Stimulated activated naive CD8-positive, alpha-beta T cell treated with anti-CD3 and anti-CD28 coated beads, Interleukin-15, amount 100 ng/mL, for 72 hours (primary cell): ENCODE measurements around the gene CP.

Experiments
- ATAC-seq: fragments of 150-1000 bp; cut with Tn5 transposase; 2 replicates; pipeline ENCODE4 v1.10.0; 2021; ENCODE audit warnings: mild to moderate bottlenecking, moderate library complexity
- DNase-seq, 2 donors: peaks; one replicate each; pipeline ENCODE4 v3.0.0; 2021 to 2022
- H3K27ac Mint-ChIP-seq, 2 donors: one replicate each; pipeline ENCODE4 v1.8.0; 2022; ENCODE audit warnings: mild to moderate bottlenecking in 2 of 2, mixed read lengths in 2 of 2, moderate library complexity in 2 of 2
- H3K27me3 Mint-ChIP-seq: one replicate; pipeline ENCODE4 v1.8.0; 2022; ENCODE audit warnings: mixed read lengths
- H3K4me1 Mint-ChIP-seq: one replicate; pipeline ENCODE4 v1.8.0; 2022; ENCODE audit warnings: mild to moderate bottlenecking, mixed read lengths
- H3K4me3 Mint-ChIP-seq, 2 donors: one replicate each; pipeline ENCODE4 v1.8.0; 2022; ENCODE audit warnings: mild to moderate bottlenecking in 2 of 2, mixed read lengths in 2 of 2, moderate library complexity in 1 of 2
- H3K9me3 Mint-ChIP-seq, 2 donors: one replicate each; pipeline ENCODE4 v1.8.0; 2022; ENCODE audit warnings: mixed read lengths in 2 of 2

The CP gene

DNA sequence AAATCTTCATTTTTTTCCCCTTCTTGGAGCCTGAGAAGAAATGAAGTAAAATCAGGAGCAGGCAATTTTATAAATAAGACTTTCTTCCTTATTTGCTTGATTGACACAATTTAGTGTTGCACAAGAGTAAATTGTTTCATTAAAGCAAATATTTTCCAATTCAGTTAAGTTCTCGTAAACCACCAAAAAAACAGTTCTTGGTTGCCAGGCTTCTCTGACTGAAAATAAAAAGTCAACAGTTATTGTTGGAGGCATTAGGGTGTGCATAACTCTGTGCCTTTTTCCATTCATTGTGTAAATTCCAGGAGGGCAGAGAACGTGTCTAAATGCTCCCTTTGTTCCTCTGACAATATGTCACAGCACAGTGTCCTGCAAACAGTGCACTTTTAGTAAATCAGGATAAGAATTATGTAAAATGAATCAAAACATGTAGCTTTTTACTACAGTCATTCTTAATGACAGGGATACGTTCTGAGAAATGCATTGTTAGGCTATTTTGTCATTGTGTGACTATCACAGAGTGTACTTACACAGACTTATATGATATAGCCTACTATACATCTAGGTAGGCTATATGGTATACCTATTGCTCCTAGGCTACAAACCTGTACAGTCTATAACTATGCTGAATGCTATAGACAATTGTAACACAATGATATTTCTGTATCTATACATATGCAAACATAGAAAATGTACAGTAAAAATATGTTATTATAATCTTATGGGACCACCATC lies at the start of gene CP:
CP (minus strand) TSS at position 47 of the 735 bp plus-strand sequence; CDS start at position 10, 37 bp downstream.
- ATAC-seq (no peak), DNase-seq (no peak)
- Mint-ChIP-seq H3K4me3 (no peak within 1 kb of the TSS), H3K9me3 (no peaks in the 10 kb centered on the region), H3K27me3 (no peaks in the 10 kb centered on the region), H3K4me1 (peaks cover 26% of the 10 kb centered on the region), H3K27ac (no peak within 1 kb of the TSS)

DNA sequence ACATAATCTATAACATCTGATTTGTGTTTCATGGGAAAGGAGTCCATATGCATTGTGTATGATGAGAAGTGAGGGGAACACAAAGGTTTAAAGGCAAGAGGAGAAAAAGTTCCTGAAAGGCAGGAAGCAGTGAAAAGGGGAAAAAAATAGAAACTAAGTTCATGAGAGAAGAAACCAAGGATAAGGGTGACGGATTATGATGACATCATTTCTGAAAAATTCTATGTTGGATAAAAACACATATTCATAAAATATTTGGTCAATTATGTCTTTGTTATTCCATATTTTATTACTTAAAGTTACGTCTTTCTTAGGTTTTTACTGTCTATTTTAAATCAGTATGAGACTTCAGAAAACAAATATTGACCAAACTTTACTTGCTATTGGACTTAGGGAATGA lies 48.6 kb upstream of the CP start:
- no peak for DNase-seq
- H3K4me3 Mint-ChIP-seq = no peak overlapping the region
- H3K4me1 Mint-ChIP-seq = no peaks in the 10 kb centered on the region
- ATAC-seq = no peak
- no peaks in the 10 kb centered on the region for H3K9me3 Mint-ChIP-seq
- no peaks in the 10 kb centered on the region for H3K27me3 Mint-ChIP-seq
- H3K27ac Mint-ChIP-seq = no peak overlapping the region

DNA sequence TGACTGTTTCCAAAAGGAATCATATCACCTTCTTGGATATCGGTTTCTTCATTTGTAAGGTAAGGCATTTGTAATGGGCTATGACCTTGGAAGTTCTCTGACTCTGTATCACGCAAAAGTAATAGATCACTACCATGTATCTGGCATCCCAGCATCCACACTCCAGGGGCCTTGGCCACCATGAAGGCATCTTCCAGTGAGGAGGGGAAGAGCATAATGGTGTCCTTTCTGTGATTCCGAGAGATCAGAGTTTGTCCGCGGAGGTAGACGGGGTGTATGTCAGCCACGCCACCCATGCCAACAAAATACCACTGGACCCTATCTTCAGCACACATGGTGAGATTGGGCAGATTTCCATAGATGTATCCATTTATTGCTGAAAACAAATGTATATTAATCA lies 48.1 kb upstream of the CP start:
- DNase-seq = no peak
- no peaks in the 10 kb centered on the region for H3K9me3 Mint-ChIP-seq
- no peaks in the 10 kb centered on the region for H3K4me1 Mint-ChIP-seq
- no peak overlapping the region for H3K4me3 Mint-ChIP-seq
- no peak overlapping the region for H3K27ac Mint-ChIP-seq
- H3K27me3 Mint-ChIP-seq = no peaks in the 10 kb centered on the region
- ATAC-seq = no peak

DNA sequence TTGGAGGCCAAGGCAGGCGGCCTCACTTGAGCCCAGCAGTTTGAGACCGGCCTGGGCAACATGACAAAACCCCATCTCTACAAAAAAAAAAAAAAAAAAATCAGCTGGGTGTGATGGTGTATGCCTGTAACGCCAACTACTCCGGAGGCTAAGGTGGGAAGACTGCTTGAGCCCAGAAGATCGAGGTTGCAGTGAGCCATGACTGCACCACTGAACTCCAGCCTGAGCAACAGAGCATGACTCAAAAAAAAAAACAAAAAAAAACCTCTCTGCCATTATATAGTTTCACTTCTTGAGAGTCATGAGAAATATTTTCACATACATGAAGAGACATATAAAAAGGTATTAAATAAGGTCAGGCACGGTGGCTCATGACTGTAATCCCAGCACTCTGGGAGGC lies 45.9 kb upstream of the CP start:
- H3K27ac Mint-ChIP-seq = no peak overlapping the region
- DNase-seq (no peak), ATAC-seq (no peak)
- H3K27me3 Mint-ChIP-seq = no peaks in the 10 kb centered on the region
- H3K9me3 Mint-ChIP-seq = no peaks in the 10 kb centered on the region
- H3K4me3 Mint-ChIP-seq = no peak overlapping the region
- H3K4me1 Mint-ChIP-seq = no peaks in the 10 kb centered on the region

DNA sequence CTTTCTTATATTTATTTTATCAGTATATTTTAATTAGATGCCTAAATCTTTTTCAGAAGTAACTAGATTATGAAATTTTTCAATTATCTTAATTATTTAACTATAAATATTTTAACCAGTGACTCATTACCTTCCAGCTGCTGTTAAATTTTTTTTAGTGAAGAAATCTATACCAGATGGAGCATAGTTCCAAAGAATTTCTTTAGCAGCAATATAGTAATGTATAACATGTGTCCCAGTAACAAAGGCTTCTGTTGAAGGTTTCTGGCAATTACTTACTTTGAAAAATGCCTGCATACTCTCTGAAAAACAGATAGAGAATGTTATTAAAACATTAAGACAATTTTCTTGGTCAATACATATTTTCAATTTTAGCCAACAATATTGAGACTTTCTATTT lies 45.1 kb upstream of the CP start:
- Mint-ChIP-seq H3K4me3 (no peak overlapping the region), H3K27ac (no peak overlapping the region), H3K4me1 (no peaks in the 10 kb centered on the region), H3K9me3 (no peaks in the 10 kb centered on the region), H3K27me3 (no peaks in the 10 kb centered on the region)
- DNase-seq (no peak), ATAC-seq (no peak)

DNA sequence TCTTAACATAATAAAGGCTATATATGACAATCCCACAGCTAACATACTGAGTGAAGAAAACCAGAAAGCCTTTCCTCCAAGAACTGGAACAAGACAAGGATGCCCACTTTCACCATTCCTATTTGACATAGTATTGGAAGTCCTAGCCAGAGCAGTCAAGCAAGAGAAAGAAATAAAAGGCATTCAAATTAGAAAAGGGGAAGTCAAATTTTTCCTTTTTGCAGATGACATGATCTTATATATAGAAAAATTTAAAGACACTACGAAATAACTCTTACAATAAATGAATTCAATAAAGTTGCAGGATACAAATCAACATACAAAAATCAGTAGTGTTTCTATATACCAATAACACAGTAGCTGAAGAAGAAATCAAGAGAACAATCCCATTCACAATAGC lies 42.2 kb upstream of the CP start:
- no peak for ATAC-seq
- no peak overlapping the region for H3K27ac Mint-ChIP-seq
- H3K4me1 Mint-ChIP-seq = no peaks in the 10 kb centered on the region
- peaks cover 15% of the 10 kb centered on the region for H3K27me3 Mint-ChIP-seq
- H3K9me3 Mint-ChIP-seq = no peaks in the 10 kb centered on the region
- H3K4me3 Mint-ChIP-seq = no peak overlapping the region
- DNase-seq = no peak

DNA sequence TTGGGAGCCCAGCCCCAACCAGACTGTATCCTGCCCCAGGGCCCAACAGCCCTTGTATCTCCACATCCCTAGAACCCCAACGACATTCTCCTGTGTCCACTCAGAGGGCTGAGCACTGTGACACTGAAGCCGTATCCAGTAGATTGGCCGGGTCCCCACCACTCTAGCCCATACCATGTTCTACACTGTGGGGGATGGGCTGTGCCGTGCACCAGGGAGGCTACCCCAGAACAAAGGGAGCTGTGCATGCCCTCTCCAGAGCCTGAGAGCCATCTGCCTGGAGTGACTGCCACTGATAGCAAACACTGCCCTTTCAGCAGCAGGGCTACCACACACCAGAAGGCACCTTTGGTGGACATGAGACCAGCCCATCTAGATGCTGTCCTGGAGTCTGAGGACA lies 37.1 kb upstream of the CP start:
- no peaks in the 10 kb centered on the region for H3K4me1 Mint-ChIP-seq
- H3K9me3 Mint-ChIP-seq = no peaks in the 10 kb centered on the region
- H3K27ac Mint-ChIP-seq = no peak overlapping the region
- peaks cover 15% of the 10 kb centered on the region for H3K27me3 Mint-ChIP-seq
- H3K4me3 Mint-ChIP-seq = no peak overlapping the region
- DNase-seq = no peak
- ATAC-seq = no peak

DNA sequence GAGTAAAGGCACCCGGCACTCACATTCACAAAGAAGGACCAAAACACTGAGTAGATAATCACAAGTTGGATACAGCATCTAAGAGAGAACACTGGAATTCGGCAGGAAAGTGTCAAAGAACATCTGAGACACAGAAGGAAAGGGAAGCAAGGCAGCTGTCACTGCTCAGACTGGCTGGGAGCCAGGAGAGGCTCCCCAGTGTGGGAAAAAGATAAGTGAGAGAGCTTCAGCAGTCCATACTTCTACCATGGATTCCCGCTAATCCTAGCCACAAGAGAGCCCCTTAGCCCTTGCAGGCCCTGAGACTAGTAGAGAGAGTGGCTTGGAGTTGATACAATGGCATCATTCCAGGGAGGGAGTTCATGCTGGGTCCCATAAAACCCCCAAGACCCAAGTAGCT lies 36.7 kb upstream of the CP start:
- Mint-ChIP-seq H3K27ac (no peak overlapping the region), H3K9me3 (no peaks in the 10 kb centered on the region), H3K27me3 (peaks cover 15% of the 10 kb centered on the region), H3K4me1 (no peaks in the 10 kb centered on the region), H3K4me3 (no peak overlapping the region)
- DNase-seq = no peak
- ATAC-seq = no peak

DNA sequence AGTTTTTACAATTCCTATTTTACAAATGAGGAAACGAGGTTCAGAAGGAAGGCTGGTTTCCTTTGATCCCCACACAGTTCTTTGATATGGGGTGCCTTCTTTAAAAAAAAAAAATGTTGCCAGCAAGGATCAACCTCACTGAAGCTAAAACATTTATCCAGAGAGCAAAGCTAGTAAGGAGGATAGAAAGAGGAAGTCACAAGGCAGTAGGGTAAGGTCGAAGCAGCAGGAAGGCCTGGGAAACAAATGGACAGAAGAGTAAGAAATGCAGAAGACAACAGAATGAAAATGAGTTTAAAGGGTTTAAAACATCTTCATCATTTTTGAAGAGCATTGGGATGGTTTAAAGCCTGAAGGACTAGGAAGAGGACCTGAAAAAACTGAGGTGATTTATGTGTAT lies 30.6 kb upstream of the CP start:
- H3K4me3 Mint-ChIP-seq = no peak overlapping the region

DNA sequence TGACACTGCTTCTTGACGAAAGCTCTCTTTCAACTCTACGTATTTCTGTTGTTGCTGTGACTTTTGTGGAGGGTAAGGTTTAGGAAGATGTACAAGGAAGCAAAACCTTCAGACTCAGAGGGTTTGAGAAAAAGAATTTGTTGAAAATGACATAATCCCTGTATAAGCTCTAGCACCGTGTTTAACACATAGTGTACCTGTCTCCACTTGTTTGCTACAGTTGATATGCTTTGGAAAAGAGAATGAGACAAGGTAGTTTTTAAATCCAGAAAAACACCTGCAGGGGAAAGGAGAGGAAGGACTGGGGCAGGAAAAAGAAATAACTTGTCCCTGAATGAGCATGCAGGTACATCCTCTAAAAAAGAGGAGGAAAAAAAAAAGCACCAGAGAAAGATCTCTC lies 29.6 kb upstream of the CP start:
- peaks cover 23% of the 10 kb centered on the region for H3K4me1 Mint-ChIP-seq
- no peak overlapping the region for H3K27ac Mint-ChIP-seq
- no peak overlapping the region for H3K4me3 Mint-ChIP-seq
- H3K27me3 Mint-ChIP-seq = no peaks in the 10 kb centered on the region
- H3K9me3 Mint-ChIP-seq = no peaks in the 10 kb centered on the region
- DNase-seq (no peak), ATAC-seq (no peak)

More for the DNA sequence above, 30.6 kb upstream of the CP start:
- Mint-ChIP-seq H3K9me3 (no peaks in the 10 kb centered on the region), H3K27ac (no peak overlapping the region), H3K4me1 (peaks cover 16% of the 10 kb centered on the region), H3K27me3 (no peaks in the 10 kb centered on the region)
- no peak for DNase-seq
- no peak for ATAC-seq

DNA sequence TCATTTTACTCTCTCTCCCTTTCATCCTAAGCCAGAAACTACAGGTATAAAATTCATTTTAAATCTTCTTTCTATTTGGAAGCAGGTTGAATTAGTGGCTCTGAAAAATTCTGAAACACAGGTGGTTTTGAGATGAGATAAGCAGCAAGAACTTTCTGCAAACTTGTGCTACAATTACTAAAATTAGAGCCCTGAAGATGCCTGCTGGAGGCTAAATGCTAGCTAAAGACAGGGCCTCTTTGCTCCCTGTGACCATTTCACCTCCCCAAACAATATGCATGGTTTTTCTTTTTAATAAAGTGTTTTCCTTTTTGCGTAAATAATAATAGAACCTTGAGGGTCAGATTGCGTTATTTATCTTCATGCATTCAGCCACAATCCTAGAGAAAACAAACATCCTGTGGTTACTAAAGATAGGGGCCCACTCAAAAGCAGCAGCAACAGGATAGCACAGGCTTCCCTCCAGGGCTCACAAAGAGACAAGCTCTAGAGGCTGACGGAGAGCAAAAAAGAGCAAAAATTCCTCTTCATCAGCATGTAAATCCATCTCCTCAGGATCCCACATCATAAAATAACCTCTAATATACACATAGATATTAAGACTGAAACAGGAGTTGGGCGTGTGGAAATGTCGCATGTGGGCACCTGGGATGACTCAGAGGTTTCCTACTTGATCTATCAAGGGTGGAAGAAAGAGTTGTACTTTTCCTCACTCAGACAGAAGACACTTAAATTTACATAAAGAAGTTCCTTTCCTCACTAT lies 26.5 kb upstream of the CP start:
- Mint-ChIP-seq H3K4me1 (peaks cover 37% of the 10 kb centered on the region), H3K4me3 (peak overlapping the region; percentile 32 to 33), H3K27ac (peak overlapping the region; percentile 30 to 65), H3K27me3 (no peaks in the 10 kb centered on the region), H3K9me3 (no peaks in the 10 kb centered on the region)
- DNase-seq (peak in 1 of 2 donors; percentile 47), ATAC-seq (peak; percentile 84)

DNA sequence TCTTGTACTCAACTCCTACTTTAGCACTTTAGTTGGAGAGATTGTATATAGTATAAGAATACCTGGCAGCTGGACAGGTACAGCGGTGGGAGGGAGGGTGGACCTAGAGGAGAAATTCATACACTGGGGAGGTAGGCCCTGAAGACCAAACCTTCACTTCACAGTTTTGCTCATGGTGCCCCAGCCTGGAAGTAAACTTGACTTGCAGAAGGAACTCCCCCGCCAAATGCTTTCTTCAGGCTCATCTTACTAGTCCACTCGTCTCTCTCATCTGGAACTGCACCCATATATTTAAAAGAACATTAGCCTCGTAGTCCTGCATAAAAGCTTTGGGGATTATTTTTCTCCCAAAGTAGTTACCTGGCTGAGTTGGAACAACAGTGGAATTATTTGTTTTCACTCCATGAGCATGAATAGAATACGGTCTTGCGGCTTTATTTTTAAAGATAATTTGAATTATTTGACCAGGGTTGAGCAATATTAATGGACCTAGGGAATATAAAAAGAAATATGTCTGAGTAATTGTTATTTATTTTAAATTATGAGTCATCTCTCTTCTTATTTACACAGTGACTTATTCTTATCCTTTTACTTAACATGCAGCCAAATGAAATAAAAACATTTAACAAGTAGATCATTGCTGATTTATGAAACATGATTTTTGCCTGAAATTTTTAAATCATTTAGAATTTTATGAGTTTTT lies 25.5 kb upstream of the CP start:
- Mint-ChIP-seq H3K4me1 (peaks cover 37% of the 10 kb centered on the region), H3K27ac (no peak overlapping the region), H3K9me3 (no peaks in the 10 kb centered on the region), H3K4me3 (no peak overlapping the region), H3K27me3 (no peaks in the 10 kb centered on the region)
- DNase-seq (no peak), ATAC-seq (no peak)

DNA sequence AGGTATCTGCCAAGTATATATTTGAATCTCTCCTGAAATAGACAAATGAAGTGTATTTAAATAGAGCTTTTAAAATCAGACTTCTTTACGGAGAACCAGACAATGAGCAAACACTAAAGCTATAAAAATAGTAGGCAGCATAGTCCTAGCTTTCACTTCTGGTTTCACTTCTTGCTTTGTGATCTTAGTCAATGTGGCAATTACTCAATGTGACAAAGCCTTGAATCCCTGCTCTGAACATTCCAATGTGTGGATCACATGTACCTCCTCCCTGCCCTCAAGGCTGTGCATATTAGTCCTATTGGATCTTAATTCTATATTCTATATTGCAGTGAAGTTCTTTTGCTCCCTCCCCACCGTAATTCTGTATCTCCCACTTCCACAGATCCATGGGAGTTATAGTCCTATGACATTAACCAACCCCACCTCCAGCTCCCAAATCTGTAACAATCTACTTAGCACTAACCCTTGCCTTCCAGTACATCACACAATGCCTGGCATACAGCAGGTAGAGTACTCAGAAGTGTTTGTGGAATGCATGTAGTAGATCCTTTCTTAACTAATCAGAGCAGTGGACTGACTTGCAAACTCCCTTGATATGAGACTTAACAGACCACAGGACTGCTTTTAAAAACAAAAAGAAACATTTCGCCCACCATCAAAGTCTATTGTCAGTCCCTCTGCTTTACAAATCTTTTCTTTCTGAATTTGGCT lies 24.3 kb upstream of the CP start:
- H3K4me1 Mint-ChIP-seq = peaks cover 37% of the 10 kb centered on the region
- ATAC-seq (peak; percentile 73), DNase-seq (no peak)
- H3K27ac Mint-ChIP-seq = peak overlapping the region in 1 of 2 donors; percentile 12
- H3K4me3 Mint-ChIP-seq = peak overlapping the region; percentile 46 to 51
- no peaks in the 10 kb centered on the region for H3K9me3 Mint-ChIP-seq
- H3K27me3 Mint-ChIP-seq = no peaks in the 10 kb centered on the region

DNA sequence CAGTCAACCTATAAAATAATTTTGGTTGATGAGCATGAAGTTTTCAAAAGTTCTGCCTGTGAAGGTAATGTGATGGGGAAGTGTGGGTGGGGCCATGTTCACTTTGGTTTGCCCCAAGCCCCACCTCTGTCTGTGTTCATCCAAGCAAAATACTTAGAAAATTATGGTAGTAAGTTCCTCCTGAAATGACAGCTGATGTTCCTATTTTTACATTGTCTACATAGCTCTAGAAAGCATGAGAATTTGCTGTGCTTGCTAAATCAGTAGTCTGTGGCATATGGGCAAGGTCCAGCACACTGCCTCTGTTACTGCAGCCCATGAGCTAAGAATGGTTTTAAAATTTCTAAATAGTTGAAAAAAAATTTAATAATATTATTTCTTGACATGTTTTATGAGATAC lies 21.9 kb upstream of the CP start:
- H3K27me3 Mint-ChIP-seq = peaks cover 6% of the 10 kb centered on the region

DNA sequence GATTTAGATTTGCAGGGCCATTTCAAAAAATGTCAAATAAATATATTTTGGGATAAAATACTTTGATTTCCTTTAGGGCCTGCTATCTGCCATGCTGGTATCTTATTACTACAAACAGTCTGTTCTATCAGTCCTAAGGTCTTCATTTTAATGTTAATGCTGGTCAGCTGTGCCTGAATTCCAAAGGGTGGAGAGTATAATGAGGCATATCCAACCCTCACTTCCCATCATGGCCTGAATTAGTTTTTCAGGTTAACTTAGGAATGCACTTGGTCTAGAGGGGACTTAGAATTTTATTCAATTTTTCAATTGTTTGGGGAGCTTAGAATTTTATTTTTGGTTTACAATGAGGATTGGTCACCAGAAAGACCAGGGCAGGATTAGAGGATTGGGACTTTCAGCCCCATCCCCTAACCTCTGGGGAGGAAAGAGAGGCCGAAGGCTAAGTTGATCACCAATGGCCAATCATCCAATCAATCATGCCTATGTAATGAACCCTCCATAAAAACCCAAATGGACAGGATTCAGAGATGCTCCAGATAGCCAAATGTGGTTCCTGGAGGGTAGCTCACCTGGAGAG lies 17.8 kb upstream of the CP start:
- Mint-ChIP-seq H3K4me3 (no peak overlapping the region), H3K9me3 (no peaks in the 10 kb centered on the region), H3K27me3 (peaks cover 45% of the 10 kb centered on the region), H3K4me1 (peaks cover 6% of the 10 kb centered on the region), H3K27ac (peak overlapping the region in 1 of 2 donors; percentile 29)
- DNase-seq = no peak
- ATAC-seq = no peak

More for the DNA sequence above, 21.9 kb upstream of the CP start:
- no peak overlapping the region for H3K4me3 Mint-ChIP-seq
- H3K4me1 Mint-ChIP-seq = peaks cover 32% of the 10 kb centered on the region
- ATAC-seq (no peak), DNase-seq (no peak)
- H3K27ac Mint-ChIP-seq = no peak overlapping the region
- H3K9me3 Mint-ChIP-seq = no peaks in the 10 kb centered on the region
